ENCODE measurements around the gene RPA1. TPM values are rescaled to one million over a fixed set of nuclear protein-coding genes. Genes with fewer than 3 reads are reported as not detected.

Gene RPA1
- total and polyA plus RNA-seq, 2 of the 8 experiments (the other 6 are each of a cell fraction or from before 2014, with no cell fraction given), result 79.1 to 194 TPM

GRCh38 chr17:1898332-1898731, 68.5 kb downstream of the RPA1 start:
- no peaks in the 10 kb centered on the region for H3K79me2 ChIP-seq (ENCODE audit: control insufficient read depth in 1 of 2, insufficient read depth in 2 of 2, low read length in 2 of 2)
- CTCF ChIA-PET (ENCODE audit: partially characterized antibody), result interaction anchor here (0.6 to 0.9 kb wide), 2 partner anchors 15 to 42 kb away, joined by 3 read pairs; no protein-coding TSS in a partner anchor
- no peaks in the 10 kb centered on the region for H3K4me1 ChIP-seq (replicated peaks in 1 of 4; ENCODE audit: control insufficient read depth in 3 of 4, insufficient read depth in 4 of 4, low read length in 3 of 4)
- H2BK20ac ChIP-seq (ENCODE audit: low read length), result no peak overlapping the region
- no peak overlapping the region for H2AFZ ChIP-seq (ENCODE audit: low read length)
- H2BK15ac ChIP-seq (ENCODE audit: low read length), result no peak overlapping the region
- H3K14ac ChIP-seq (ENCODE audit: insufficient read length), result no peak overlapping the region
- H4K20me1 ChIP-seq (replicated peaks in 1 of 2; ENCODE audit: control insufficient read depth in 1 of 2, insufficient read depth in 2 of 2, low read length in 2 of 2), result peaks cover 5 to 6% of the 10 kb centered on the region in 2 experiments
- no peak overlapping the region for H2BK12ac ChIP-seq (ENCODE audit: low read depth, low read length)
- H3K56ac ChIP-seq (replicated peaks; ENCODE audit: insufficient read length, low read depth, low read length), result no peak overlapping the region
- no peak overlapping the region for H3K4ac ChIP-seq (replicated peaks; ENCODE audit: insufficient read length, low read depth, low read length)
- no peak for FAIRE-seq
- no peak overlapping the region for H2AK5ac ChIP-seq (ENCODE audit: low read depth, low read length)
- no peak overlapping the region for H2BK120ac ChIP-seq (replicated peaks; ENCODE audit: low read depth, low read length)
- no peak overlapping the region for H3K4me3 ChIP-seq (ENCODE audit: extremely low read depth in 1 of 4, insufficient read depth in 2 of 4, low read depth in 3 of 4, low read length in 4 of 4)
- POLR2A ChIA-PET (ENCODE audit: partially characterized antibody), result interaction anchor here (0.6 to 0.7 kb wide), 2 partner anchors 120 to 220 kb away, joined by 3 read pairs; no protein-coding TSS in a partner anchor
- no peaks in the 10 kb centered on the region for H3K23me2 ChIP-seq (ENCODE audit: low read depth, low read length)
- H3K27ac ChIP-seq (ENCODE audit: low read depth, low read length), result no peak overlapping the region
- no peak overlapping the region for H2BK5ac ChIP-seq (ENCODE audit: low read depth, low read length)
- 92% methylated on average over 17 of the region's 17 CpGs; no CpG with 5 or more reads in 1 of the 2 experiments for WGBS, 2 experiments (ENCODE audit: extremely low coverage in 1 of 2, insufficient coverage in 1 of 2, insufficient read length in 1 of 2, insufficient replicate concordance in 2 of 2, low coverage in 1 of 2, low lambda C conversion rate in 2 of 2, missing lambda C conversion rate in 1 of 2)
- H3K4me2 ChIP-seq (ENCODE audit: insufficient read depth in 1 of 2, low read depth in 2 of 2, low read length in 2 of 2), result no peak overlapping the region
- H3K79me1 ChIP-seq (ENCODE audit: low read depth, low read length), result no peaks in the 10 kb centered on the region
- H3K9ac ChIP-seq (replicated peaks in 1 of 4; ENCODE audit: extremely low read depth in 1 of 4, low read depth in 3 of 4, low read length in 3 of 4), result no peak overlapping the region
- no peak overlapping the region for H4K91ac ChIP-seq (replicated peaks; ENCODE audit: insufficient read length, low read length)
- no peak for TF ChIP-seq SRF (IDR thresholded peaks at IDR 0.05; ENCODE audit: low read depth, low read length)
- TF ChIP-seq POLR2AphosphoS5 (IDR thresholded peaks at IDR 0.05; ENCODE audit: low read depth, low read length), result no peak
- no peak for TF ChIP-seq TEAD4 (IDR thresholded peaks at IDR 0.05; ENCODE audit: low read depth, low read length)
- no peak overlapping the region for H3K18ac ChIP-seq (ENCODE audit: extremely low read depth, low read length)
- no peak overlapping the region for H3K23ac ChIP-seq (ENCODE audit: insufficient read length)
- DNase-seq (ENCODE audit: low read depth in 1 of 2, low spot score in 2 of 2), result no peak
- no peak overlapping the region for H4K8ac ChIP-seq (ENCODE audit: extremely low read depth, insufficient read depth, low read length)
- H3K9me3 ChIP-seq (ENCODE audit: insufficient read depth in 2 of 2, low read depth in 1 of 2, low read length in 1 of 2), result no peaks in the 10 kb centered on the region
- H3K36me3 ChIP-seq (ENCODE audit: control insufficient read depth in 2 of 4, insufficient read depth in 4 of 4, low read length in 3 of 4), result peaks cover 10 to 42% (median 30%) of the 10 kb centered on the region in 4 experiments
- H4K5ac ChIP-seq (ENCODE audit: insufficient read length, low read depth, low read length), result no peak overlapping the region
- no peaks in the 10 kb centered on the region for H3K27me3 ChIP-seq (replicated peaks in 1 of 4; ENCODE audit: control insufficient read depth in 3 of 4, extremely low read depth in 1 of 4, insufficient read depth in 3 of 4, low read length in 3 of 4)

All from H1 (cell line).